Measurements from ENCODE around the gene CGB8.

- TF ChIP-seq CTCF (IDR thresholded peaks at IDR 0.05) (no peak), EZH2phosphoT487 (IDR thresholded peaks at IDR 0.05) (no peak), EZH2 (IDR thresholded peaks at IDR 0.05) (no peak)
Observed at GRCh38 chr19:49042177-49042576, 6.7 kb downstream of the CGB8 start.

All from neural progenitor cell (in vitro differentiated cells).